ENCODE measurements around the gene LRRC41. TPM values are rescaled to one million over a fixed set of nuclear protein-coding genes. Genes with fewer than 3 reads are reported as not detected.

The LRRC41 gene
- total and polyA plus RNA-seq, 2 of the 13 experiments (the other 11 are each of a cell fraction or from before 2014, with no cell fraction given) = 48.1 to 53.6 TPM

DNA sequence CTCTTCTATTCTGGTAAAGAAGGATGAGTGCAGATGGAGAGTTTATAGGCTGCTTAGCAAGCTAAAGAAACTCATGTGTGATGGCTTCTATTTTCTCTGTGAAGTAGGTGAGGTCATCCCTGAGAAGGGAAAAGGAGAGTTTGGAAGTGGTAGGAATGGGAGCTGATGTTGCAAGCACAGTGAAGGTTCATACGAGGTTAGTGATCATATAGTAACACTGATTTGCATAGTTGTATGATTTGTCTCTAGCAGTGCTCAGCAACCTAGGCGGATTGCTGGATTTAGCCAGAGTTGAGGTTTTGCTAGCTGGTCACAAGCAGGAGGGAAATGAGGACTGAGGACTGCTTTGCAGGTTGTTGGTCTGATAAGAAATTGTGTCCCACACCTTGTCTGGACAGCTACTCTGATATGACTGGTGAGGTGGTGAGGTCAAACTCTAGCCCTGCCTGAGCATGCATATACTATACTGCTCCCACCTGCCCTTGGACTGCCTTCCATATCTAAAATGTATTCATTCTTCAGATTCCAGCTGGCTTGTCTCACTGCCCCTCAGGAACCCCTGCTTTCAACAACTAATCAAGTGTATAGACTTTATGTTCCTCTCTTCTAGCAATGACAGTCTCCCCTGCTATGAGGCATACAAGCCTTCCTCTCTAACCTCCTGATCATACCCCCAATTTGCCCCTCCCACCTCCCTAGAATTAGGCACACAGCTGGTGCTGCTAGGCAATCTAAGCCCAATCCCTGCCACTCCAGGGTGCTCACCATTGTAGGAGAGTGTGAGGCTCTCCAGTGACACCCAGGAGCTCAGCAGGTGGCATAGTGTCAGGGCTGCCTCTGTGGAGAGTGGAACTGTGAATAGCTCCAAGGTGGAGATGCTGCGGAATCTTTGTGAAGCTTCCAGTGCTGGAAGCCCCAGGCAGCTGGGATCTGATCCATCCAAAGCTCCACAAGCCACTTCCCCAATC is 18.5 kb downstream of the LRRC41 start:
- 0 out of 2 replicates have a peak, but pooled peaks have one; percentile 4 for TF ChIP-seq ATF7 (IDR thresholded peaks at IDR 0.05)
- TF ChIP-seq ATF7 (CRISPR knock-in tag; IDR thresholded peaks at IDR 0.05) = no peak
- TF ChIP-seq ZNF790 (CRISPR knock-in tag; IDR thresholded peaks at IDR 0.05; ENCODE audit: borderline replicate concordance) = no peak
- TF ChIP-seq POLR2A (IDR thresholded peaks at IDR 0.05; ENCODE audit: insufficient read depth in 1 of 2, low read depth in 2 of 2, low read length in 2 of 2) = peak in 1 of 2 experiments; percentile 55; a peak in 2 of 4 replicates
- TF ChIP-seq RBM22 (optimal IDR thresholded peaks at IDR 0.05; ENCODE audit: low read length) = peak; percentile 23
- TF ChIP-seq ZFYVE20 (CRISPR knock-in tag; IDR thresholded peaks at IDR 0.05; ENCODE audit: borderline replicate concordance, low read depth) = no peak
- no peak for TF ChIP-seq CENPT (CRISPR knock-in tag; IDR thresholded peaks at IDR 0.05; ENCODE audit: low read depth)
- TF ChIP-seq ZNF253 (CRISPR knock-in tag; IDR thresholded peaks at IDR 0.05; ENCODE audit: borderline replicate concordance) = no peak
- Histone ChIP-seq H3K27me3 (ENCODE audit: control insufficient read depth in 1 of 2, insufficient read depth in 2 of 2, low read length in 2 of 2) (no peaks in the 10 kb centered on the region), H3K9me3 (ENCODE audit: low read length) (no peaks in the 10 kb centered on the region), H3K4me3 (replicated peaks in 1 of 3; ENCODE audit: insufficient read depth in 1 of 3, low read depth in 2 of 3, low read length in 3 of 3) (no peak overlapping the region), H4K20me1 (ENCODE audit: insufficient read depth, low read length) (no peaks in the 10 kb centered on the region; the same call in 1 of the 2 replicates), H3K79me2 (ENCODE audit: insufficient read depth, low read length) (no peaks in the 10 kb centered on the region), H3K9ac (ENCODE audit: insufficient read depth, low read depth, low read length) (no peak overlapping the region), H3K4me2 (ENCODE audit: low read depth, low read length) (no peak overlapping the region), H3K27ac (ENCODE audit: extremely low read length, insufficient read depth, low read length) (no peak overlapping the region), H3K4me1 (ENCODE audit: insufficient read depth, low read length) (peaks cover 7% of the 10 kb centered on the region), H2AFZ (ENCODE audit: low read length) (no peak overlapping the region), H3K36me3 (replicated peaks in 1 of 2; ENCODE audit: control insufficient read depth in 1 of 2, insufficient read depth in 2 of 2, low read length in 2 of 2) (peaks cover 22 to 42% of the 10 kb centered on the region in 2 experiments)
- intact Hi-C loops (cut with micrococcal nuclease; ENCODE audit: unreplicated experiment) = no loop called here
- ChIA-PET POLR2A (interaction anchor here (0.8 kb wide), 1 partner anchor 56 kb away, joined by 3 read pairs; the partner anchor contains the start of gene NSUN4), CTCF (ENCODE audit: low intra/inter-chr PET ratio, low total read pairs) (no interaction called here)
- WGBS (ENCODE audit: low lambda C conversion rate) = 93% methylated on average over 3 of the region's 3 CpGs
- BruUV-seq (replicated peaks) = TSS peak; percentile 19
- DNase-seq (ENCODE audit: low spot score) (no peak), ATAC-seq (peak; percentile 15), FAIRE-seq (no peak)
- in situ Hi-C loops (cut with HindIII; ENCODE audit: extremely low pct_ligation_motif_present, low pct_unique_long_range_greater_than_20kb) = no loop called here
